Measurements from ENCODE around the gene NFATC2IP. TPM values are rescaled to one million over a fixed set of nuclear protein-coding genes. Genes with fewer than 3 reads are reported as not detected.

The NFATC2IP gene
- total RNA-seq, 1 experiment from 2014 or later, result 58.2 TPM

- no peak overlapping the region for H3K4me3 Mint-ChIP-seq (ENCODE audit: unreplicated experiment)
- DNase-seq, result no peak
- Histone ChIP-seq H3K9me3 (no peaks in the 10 kb centered on the region), H3K27me3 (replicated peaks; ENCODE audit: control insufficient read depth, insufficient read depth, low read length) (no peaks in the 10 kb centered on the region), H3K4me1 (no peaks in the 10 kb centered on the region), H3K36me3 (ENCODE audit: control insufficient read depth, insufficient read depth, low read length) (no peaks in the 10 kb centered on the region), H3K4me3 (ENCODE audit: low read depth, low read length) (no peak overlapping the region)
- intact Hi-C loops (cut with micrococcal nuclease; ENCODE audit: unreplicated experiment), result no loop called here
- H3K27me3 Mint-ChIP-seq (ENCODE audit: insufficient read depth, unreplicated experiment), result no peaks in the 10 kb centered on the region
- ChIA-PET CTCF (no interaction called here), POLR2A (interaction anchor here (0.6 kb wide), 1 partner anchor 153 kb away, joined by 4 read pairs; no protein-coding TSS in a partner anchor)
- H3K4me1 Mint-ChIP-seq (ENCODE audit: low read depth, unreplicated experiment), result no peaks in the 10 kb centered on the region
- peaks cover 5% of the 10 kb centered on the region for H3K36me3 Mint-ChIP-seq (ENCODE audit: insufficient read depth, unreplicated experiment)
- TF ChIP-seq, protein P1, sequence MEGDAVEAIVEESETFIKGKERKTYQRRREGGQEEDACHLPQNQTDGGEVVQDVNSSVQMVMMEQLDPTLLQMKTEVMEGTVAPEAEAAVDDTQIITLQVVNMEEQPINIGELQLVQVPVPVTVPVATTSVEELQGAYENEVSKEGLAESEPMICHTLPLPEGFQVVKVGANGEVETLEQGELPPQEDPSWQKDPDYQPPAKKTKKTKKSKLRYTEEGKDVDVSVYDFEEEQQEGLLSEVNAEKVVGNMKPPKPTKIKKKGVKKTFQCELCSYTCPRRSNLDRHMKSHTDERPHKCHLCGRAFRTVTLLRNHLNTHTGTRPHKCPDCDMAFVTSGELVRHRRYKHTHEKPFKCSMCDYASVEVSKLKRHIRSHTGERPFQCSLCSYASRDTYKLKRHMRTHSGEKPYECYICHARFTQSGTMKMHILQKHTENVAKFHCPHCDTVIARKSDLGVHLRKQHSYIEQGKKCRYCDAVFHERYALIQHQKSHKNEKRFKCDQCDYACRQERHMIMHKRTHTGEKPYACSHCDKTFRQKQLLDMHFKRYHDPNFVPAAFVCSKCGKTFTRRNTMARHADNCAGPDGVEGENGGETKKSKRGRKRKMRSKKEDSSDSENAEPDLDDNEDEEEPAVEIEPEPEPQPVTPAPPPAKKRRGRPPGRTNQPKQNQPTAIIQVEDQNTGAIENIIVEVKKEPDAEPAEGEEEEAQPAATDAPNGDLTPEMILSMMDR (IDR thresholded peaks at IDR 0.05; ENCODE audit: insufficient read depth in 1 of 2, low read depth in 1 of 2, low read length in 1 of 2, severe bottlenecking in 1 of 2, unreplicated experiment in 1 of 2), result no peak
- BruUV-seq (replicated peaks), result no TSS peak
- no peaks in the 10 kb centered on the region for H3K9me3 Mint-ChIP-seq (ENCODE audit: unreplicated experiment)
- no peak overlapping the region for H3K27ac Mint-ChIP-seq (ENCODE audit: unreplicated experiment)
Measured at GRCh38 chr16:28991687-28992086, 41.0 kb downstream of the NFATC2IP start.

DNA sequence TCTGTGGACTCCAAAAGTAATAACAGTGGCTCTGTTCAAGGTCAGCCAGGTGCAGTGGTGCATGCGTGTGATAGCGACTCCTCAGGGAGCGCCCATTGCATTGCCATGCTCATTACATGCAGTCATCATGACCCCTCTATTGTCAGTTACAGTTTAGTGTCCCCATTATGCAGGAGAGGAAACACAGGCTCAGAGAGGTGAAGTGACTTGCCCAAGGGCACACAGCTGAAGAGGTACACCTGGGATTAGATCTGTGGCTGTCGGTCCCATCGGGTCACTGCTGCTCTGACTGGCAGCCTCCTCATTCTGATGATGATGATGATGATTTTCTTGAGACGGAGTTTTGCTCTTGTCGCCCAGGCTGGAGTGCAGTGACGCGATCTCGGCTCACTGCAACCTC is 41.8 kb downstream of the NFATC2IP start:
- no TSS peak for BruUV-seq (replicated peaks)
- no peaks in the 10 kb centered on the region for H3K27me3 ChIP-seq (replicated peaks; ENCODE audit: control insufficient read depth, insufficient read depth, low read length)
- H3K27me3 Mint-ChIP-seq (ENCODE audit: insufficient read depth, unreplicated experiment), result no peaks in the 10 kb centered on the region
- H3K27ac Mint-ChIP-seq (ENCODE audit: unreplicated experiment), result no peak overlapping the region
- ChIA-PET POLR2A (no interaction called here), CTCF (no interaction called here)
- H3K4me1 ChIP-seq, result no peaks in the 10 kb centered on the region
- no peak overlapping the region for H3K4me3 ChIP-seq (ENCODE audit: low read depth, low read length)
- no peak overlapping the region for H3K4me3 Mint-ChIP-seq (ENCODE audit: unreplicated experiment)
- H3K36me3 Mint-ChIP-seq (ENCODE audit: insufficient read depth, unreplicated experiment), result peaks cover 5% of the 10 kb centered on the region
- H3K9me3 ChIP-seq, result no peaks in the 10 kb centered on the region
- no peaks in the 10 kb centered on the region for H3K36me3 ChIP-seq (ENCODE audit: control insufficient read depth, insufficient read depth, low read length)
- TF ChIP-seq, protein P1 (IDR thresholded peaks at IDR 0.05; ENCODE audit: insufficient read depth in 1 of 2, low read depth in 1 of 2, low read length in 1 of 2, severe bottlenecking in 1 of 2, unreplicated experiment in 1 of 2), result no peak
- no peaks in the 10 kb centered on the region for H3K9me3 Mint-ChIP-seq (ENCODE audit: unreplicated experiment)
- DNase-seq, result no peak
- H3K4me1 Mint-ChIP-seq (ENCODE audit: low read depth, unreplicated experiment), result no peaks in the 10 kb centered on the region
- intact Hi-C loops (cut with micrococcal nuclease; ENCODE audit: unreplicated experiment), result no loop called here

DNA sequence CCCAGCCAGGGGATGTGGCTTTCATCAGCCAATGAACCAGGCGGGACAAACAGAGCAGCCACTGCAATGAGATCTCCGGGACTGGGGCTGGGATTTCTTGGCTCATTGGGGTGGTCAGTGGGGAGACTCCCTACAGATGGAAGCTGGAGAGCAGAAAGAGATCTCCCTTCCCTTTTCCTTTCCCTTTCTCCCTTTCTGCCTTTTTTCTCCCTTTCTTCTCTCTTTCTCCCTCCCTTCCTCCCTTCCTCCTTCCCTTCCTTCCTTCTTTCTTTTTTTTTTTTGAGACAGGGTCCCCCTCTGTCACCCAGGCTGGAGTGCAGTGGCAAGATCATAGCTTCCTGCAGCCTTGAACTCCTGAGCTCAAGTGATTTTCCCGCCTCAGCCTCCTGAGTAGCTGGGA is 48.1 kb downstream of the NFATC2IP start:
- Mint-ChIP-seq H3K4me1 (ENCODE audit: low read depth, unreplicated experiment) (no peaks in the 10 kb centered on the region), H3K4me3 (ENCODE audit: unreplicated experiment) (no peak overlapping the region), H3K36me3 (ENCODE audit: insufficient read depth, unreplicated experiment) (no peaks in the 10 kb centered on the region), H3K27ac (ENCODE audit: unreplicated experiment) (no peak overlapping the region), H3K9me3 (ENCODE audit: unreplicated experiment) (no peaks in the 10 kb centered on the region), H3K27me3 (ENCODE audit: insufficient read depth, unreplicated experiment) (peaks cover 6% of the 10 kb centered on the region)
- H3K4me1 ChIP-seq, result no peaks in the 10 kb centered on the region
- H3K9me3 ChIP-seq, result no peaks in the 10 kb centered on the region
- TF ChIP-seq, protein P1 (IDR thresholded peaks at IDR 0.05; ENCODE audit: insufficient read depth in 1 of 2, low read depth in 1 of 2, low read length in 1 of 2, severe bottlenecking in 1 of 2, unreplicated experiment in 1 of 2), result no peak
- no TSS peak for BruUV-seq (replicated peaks)
- H3K27me3 ChIP-seq (replicated peaks; ENCODE audit: control insufficient read depth, insufficient read depth, low read length), result no peaks in the 10 kb centered on the region
- intact Hi-C loops (cut with micrococcal nuclease; ENCODE audit: unreplicated experiment), result no loop called here
- no peaks in the 10 kb centered on the region for H3K36me3 ChIP-seq (ENCODE audit: control insufficient read depth, insufficient read depth, low read length)
- ChIA-PET POLR2A (no interaction called here), CTCF (no interaction called here)
- no peak for DNase-seq
- no peak overlapping the region for H3K4me3 ChIP-seq (ENCODE audit: low read depth, low read length)
